ENCODE measurements around the gene PEAK3. TPM values are rescaled to one million over a fixed set of nuclear protein-coding genes. Genes with fewer than 3 reads are reported as not detected.

Gene PEAK3
- total and polyA plus RNA-seq, 9 of the 15 experiments (the other 6 are each of a cell fraction or from before 2014, with no cell fraction given) = 0.07 to 0.40 TPM; not detected in 7

DNA sequence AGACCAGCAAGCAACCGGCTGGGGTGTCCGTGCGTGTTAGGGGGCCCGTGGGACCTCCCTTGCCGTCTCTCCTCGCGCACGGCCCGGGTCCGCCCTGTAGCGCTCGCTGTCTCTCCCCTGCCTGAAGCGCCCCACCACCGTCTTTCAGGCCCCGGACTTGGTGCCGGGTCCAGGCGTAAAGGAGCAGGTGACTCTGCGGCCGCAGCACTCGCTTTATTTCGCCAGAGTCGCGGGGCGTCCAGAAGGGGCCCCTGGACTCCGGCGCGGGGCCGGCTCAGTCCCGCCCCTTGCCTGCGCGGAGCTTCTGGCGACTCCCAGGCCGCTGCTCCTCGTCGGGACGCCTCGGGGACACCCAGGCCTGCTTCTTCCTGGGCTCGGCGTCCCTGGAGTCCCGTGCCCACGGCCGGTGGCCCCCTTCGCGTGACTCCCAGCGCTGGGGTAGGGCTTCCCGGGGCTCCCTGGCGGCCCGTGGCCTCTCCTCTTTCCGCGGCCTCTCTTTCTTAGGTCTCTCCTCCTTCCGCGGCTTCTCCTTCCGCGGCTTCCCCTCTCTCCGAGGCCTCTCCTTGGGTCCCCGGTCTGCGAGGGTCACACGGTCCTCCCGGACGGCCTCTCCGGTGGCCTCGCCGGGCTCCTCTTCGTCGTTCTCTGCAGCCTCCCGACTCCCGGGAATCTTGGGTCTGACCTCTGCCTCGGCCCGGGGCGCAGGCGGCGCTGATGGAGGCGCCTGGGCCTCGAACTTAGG is 29.7 kb downstream of the PEAK3 start:
- no peak overlapping the region for H3K4me2 ChIP-seq (ENCODE audit: insufficient read depth, low read length)
- intact Hi-C loops (cut with micrococcal nuclease) (no loop called here), in situ Hi-C loops (cut with MboI) (no loop called here)
- BruUV-seq (replicated peaks) = no TSS peak
- no peak overlapping the region for H2AFZ ChIP-seq (ENCODE audit: low read depth, low read length)
- H3K4me3 ChIP-seq = no peak overlapping the region
- no peaks in the 10 kb centered on the region for H3K9me3 ChIP-seq (replicated peaks; ENCODE audit: control insufficient read depth, insufficient read depth, low read depth, low read length)
- DNase-seq (ENCODE audit: extremely low read depth in 1 of 4, low spot score in 3 of 4) (no peak), ATAC-seq (no peak), FAIRE-seq (no peak)
- no peaks in the 10 kb centered on the region for H4K20me1 ChIP-seq (replicated peaks; ENCODE audit: control insufficient read depth, insufficient read depth, low read length)
- no peaks in the 10 kb centered on the region for H3K9me1 ChIP-seq (ENCODE audit: control insufficient read depth, insufficient read depth, low read length)
- H3K36me3 ChIP-seq (ENCODE audit: control insufficient read depth, insufficient read depth, low read length) = peaks cover 22% of the 10 kb centered on the region; the same call in 1 of the 3 replicates
- ChIA-PET POLR2A (interaction anchor here (1.7 kb wide), 1 partner anchor 20 kb away, joined by 9 read pairs; no protein-coding TSS in a partner anchor), CTCF (ENCODE audit: low intra/inter-chr PET ratio) (no interaction called here)
- no peaks in the 10 kb centered on the region for H3K79me2 ChIP-seq (ENCODE audit: control insufficient read depth, insufficient read depth, low read length)
- H3K27ac ChIP-seq (ENCODE audit: extremely low read depth, low read depth, low read length) = no peak overlapping the region
- 96% methylated on average over 8 of the region's 74 CpGs for WGBS (ENCODE audit: insufficient coverage, low coverage, missing lambda C conversion rate)
- H3K27me3 ChIP-seq (ENCODE audit: control insufficient read depth in 2 of 2, insufficient read depth in 2 of 2, low read length in 2 of 2) = no peaks in the 10 kb centered on the region
- peaks cover 0 to 72% of the 10 kb centered on the region in 2 experiments; a peak in 2 of 5 replicates for H3K4me1 ChIP-seq (replicated peaks in 1 of 2; ENCODE audit: control insufficient read depth in 2 of 2, insufficient read depth in 2 of 2, low read length in 2 of 2)
- H3K9ac ChIP-seq (ENCODE audit: insufficient read depth in 1 of 2, low read depth in 2 of 2, low read length in 2 of 2) = no peak overlapping the region
- TF ChIP-seq ARHGAP35 (IDR thresholded peaks at IDR 0.05; ENCODE audit: partially characterized antibody) (no peak), HDAC1 (IDR thresholded peaks at IDR 0.05) (no peak), KDM5B (IDR thresholded peaks at IDR 0.05; ENCODE audit: insufficient replicate concordance, low read depth, low read length) (no peak), ZBTB33 (CRISPR knock-in tag; IDR thresholded peaks at IDR 0.05) (peak; percentile 57; the same call in 1 of the 2 replicates), ZNF785 (CRISPR knock-in tag; IDR thresholded peaks at IDR 0.05) (no peak), PHF8 (IDR thresholded peaks at IDR 0.05; ENCODE audit: borderline replicate concordance, low read length) (no peak), RBM22 (IDR thresholded peaks at IDR 0.05; ENCODE audit: low read depth, low read length, poor library complexity, severe bottlenecking) (peak; percentile 42), SRSF9 (IDR thresholded peaks at IDR 0.05; ENCODE audit: borderline replicate concordance, low read depth, low read length) (no peak), PHF20 (IDR thresholded peaks at IDR 0.05; ENCODE audit: partially characterized antibody) (no peak), STAT6 (CRISPR knock-in tag; IDR thresholded peaks at IDR 0.05) (no peak), GATAD2B (IDR thresholded peaks at IDR 0.05; ENCODE audit: borderline replicate concordance) (no peak), TGIF2 (CRISPR knock-in tag; IDR thresholded peaks at IDR 0.05) (no peak), POLR2G (IDR thresholded peaks at IDR 0.05; ENCODE audit: low read depth, low read length) (peak; percentile 50), FIP1L1 (IDR thresholded peaks at IDR 0.05; ENCODE audit: low read depth, low read length, poor library complexity, severe bottlenecking) (peak; percentile 67), STAG1 (CRISPR knock-in tag; IDR thresholded peaks at IDR 0.05; ENCODE audit: borderline replicate concordance) (no peak), MCM3 (IDR thresholded peaks at IDR 0.05) (no peak)
- TF ChIP-seq, protein P1, sequence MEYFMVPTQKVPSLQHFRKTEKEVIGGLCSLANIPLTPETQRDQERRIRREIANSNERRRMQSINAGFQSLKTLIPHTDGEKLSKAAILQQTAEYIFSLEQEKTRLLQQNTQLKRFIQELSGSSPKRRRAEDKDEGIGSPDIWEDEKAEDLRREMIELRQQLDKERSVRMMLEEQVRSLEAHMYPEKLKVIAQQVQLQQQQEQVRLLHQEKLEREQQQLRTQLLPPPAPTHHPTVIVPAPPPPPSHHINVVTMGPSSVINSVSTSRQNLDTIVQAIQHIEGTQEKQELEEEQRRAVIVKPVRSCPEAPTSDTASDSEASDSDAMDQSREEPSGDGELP (CRISPR knock-in tag; IDR thresholded peaks at IDR 0.05; ENCODE audit: borderline replicate concordance) = no peak
